Neural cell (in vitro differentiated cells): ENCODE results near the gene ATP6V0A4. TPM values are rescaled to one million over a fixed set of nuclear protein-coding genes. Genes with fewer than 3 reads are reported as not detected.

Source experiments
- H2AFZ ChIP-seq: fragments of 200-600, 300-800 bp; sonication (generic), shearing (Covaris generic); 2 replicates; pipeline ENCODE4 v1.6.0; 2014; ENCODE audit warnings: low read depth, mild to moderate bottlenecking, antibody characterized with exemption, low read length, moderate library complexity
- H3F3A ChIP-seq: fragments of 200-600 bp; shearing (Covaris generic); 2 replicates; pipeline ENCODE4 v1.6.1; 2016; ENCODE audit warnings: mild to moderate bottlenecking, moderate library complexity, mixed read lengths, antibody characterized with exemption, low read length; ENCODE audit not compliant: insufficient read depth, poor library complexity, severe bottlenecking
- H3K27ac ChIP-seq: fragments of 200-600, 300-800 bp; sonication (generic), shearing (Covaris generic); 2 replicates; pipeline ENCODE4 v1.5.1; 2014; ENCODE audit warnings: mild to moderate bottlenecking, low read length, moderate library complexity
- H3K27me3 ChIP-seq: fragments of 300-800, 200-600 bp; sonication (generic), shearing (Covaris generic); 2 replicates; pipeline ENCODE4 v1.6.0; 2014; ENCODE audit warnings: mild to moderate bottlenecking, low read depth, low read length, moderate library complexity; ENCODE audit not compliant: insufficient read depth
- H3K36me3 ChIP-seq: fragments of 300-800, 200-600 bp; sonication (generic), shearing (Covaris generic); 2 replicates; pipeline ENCODE4 v1.5.1; 2014; ENCODE audit warnings: mild to moderate bottlenecking, antibody characterized with exemption, low read length, moderate library complexity; ENCODE audit not compliant: insufficient read depth
- H3K4me2 ChIP-seq: fragments of 300-800, 200-600 bp; sonication (generic), shearing (Covaris generic); 2 replicates; pipeline ENCODE4 v1.6.0; 2014; ENCODE audit warnings: mild to moderate bottlenecking, low read length
- H3K4me3 ChIP-seq: fragments of 300-800, 200-600 bp; sonication (generic), shearing (Covaris generic); 2 replicates; pipeline ENCODE4 v1.5.1; 2014; ENCODE audit warnings: mild to moderate bottlenecking, low read length, moderate library complexity
- H3K79me2 ChIP-seq: fragments of 200-600 bp; shearing (Covaris generic); replicated peaks from 2 replicates; pipeline ENCODE4 v1.6.0; 2014; ENCODE audit warnings: mild to moderate bottlenecking, low read length, moderate library complexity; ENCODE audit not compliant: insufficient read depth
- H3K9ac ChIP-seq: fragments of 300-800, 200-600 bp; sonication (generic), shearing (Covaris generic); 2 replicates; pipeline ENCODE4 v1.6.1; 2016; ENCODE audit warnings: mild to moderate bottlenecking, low read length, mixed read lengths
- H3K9me2 ChIP-seq: fragments of 200-600 bp; shearing (Covaris generic); 2 replicates; pipeline ENCODE4 v1.6.1; 2016; ENCODE audit warnings: mild to moderate bottlenecking, low read length, mixed read lengths; ENCODE audit not compliant: insufficient read depth
- H3K9me3 ChIP-seq: fragments of 200-600, 300-800 bp; sonication (generic), shearing (Covaris generic); 2 replicates; pipeline ENCODE4 v1.6.1; 2016; ENCODE audit warnings: mild to moderate bottlenecking, mixed run types, low read length, moderate library complexity, mixed read lengths
- H4K20me1 ChIP-seq: fragments of 200-600 bp; shearing (Covaris generic); 2 replicates; pipeline ENCODE4 v1.6.1; 2016; ENCODE audit warnings: mild to moderate bottlenecking, mixed run types; ENCODE audit not compliant: insufficient read depth
- CTCF ChIP-seq: fragments of 450-650 bp; IDR thresholded peaks from 2 replicates; pipeline ENCODE4 v1.5.1; 2014; ENCODE audit warnings: antibody characterized with exemption, mild to moderate bottlenecking, moderate library complexity; ENCODE audit not compliant: poor library complexity, severe bottlenecking
- EP300 ChIP-seq: fragments of 450-650 bp; conservative IDR thresholded peaks from 2 replicates; pipeline ENCODE4 v1.6.1; 2014; ENCODE audit warnings: antibody characterized with exemption, mild to moderate bottlenecking, moderate library complexity; ENCODE audit not compliant: poor library complexity, severe bottlenecking
- EZH2 ChIP-seq: fragments of 200-600, 300-800 bp; shearing (Covaris generic), sonication (generic); IDR thresholded peaks from 2 replicates; pipeline ENCODE4 v1.6.1; 2014; ENCODE audit warnings: antibody characterized with exemption, low read length, borderline replicate concordance, mild to moderate bottlenecking; ENCODE audit not compliant: insufficient read depth, poor library complexity, severe bottlenecking
- MXI1 ChIP-seq: fragments of 450-650 bp; conservative IDR thresholded peaks from 2 replicates; pipeline ENCODE4 v1.6.1; 2014; ENCODE audit warnings: antibody characterized with exemption, mild to moderate bottlenecking; ENCODE audit not compliant: poor library complexity, severe bottlenecking
- POLR2AphosphoS5 ChIP-seq: IDR thresholded peaks from 2 replicates; pipeline ENCODE4 v1.6.1; 2012
- RAD21 ChIP-seq: fragments of 450-650 bp; conservative IDR thresholded peaks from 2 replicates; pipeline ENCODE4 v1.6.1; 2014; ENCODE audit warnings: antibody characterized with exemption, mild to moderate bottlenecking, moderate library complexity
- REST ChIP-seq: IDR thresholded peaks from 2 replicates; pipeline ENCODE4 v1.6.1; 2012; ENCODE audit warnings: borderline replicate concordance
- SMC3 ChIP-seq: fragments of 450-650 bp; conservative IDR thresholded peaks from 2 replicates; pipeline ENCODE4 v1.6.1; 2014; ENCODE audit warnings: antibody characterized with exemption, mild to moderate bottlenecking, moderate library complexity; ENCODE audit not compliant: poor library complexity
- TAF1 ChIP-seq: IDR thresholded peaks from 2 replicates; pipeline ENCODE4 v1.6.1; 2012; ENCODE audit warnings: low read depth
- polyA plus RNA-seq: library from polyadenylated mRNA; depleted of rRNA; stranded (reverse); fragments of >200 nt; gene quantifications from 2 replicates; pipeline ENCODE4 v1.2.3, GENCODE V29; 2014

Gene ATP6V0A4
- polyA plus RNA-seq, 1 donor from 2014 or later: 0.81 TPM

- Histone ChIP-seq H3K36me3 (no peaks in the 10 kb centered on the region), H3K27me3 (no peaks in the 10 kb centered on the region), H3K4me3 (no peak overlapping the region), H3K27ac (no peak overlapping the region), H4K20me1 (no peaks in the 10 kb centered on the region), H3K9ac (no peak overlapping the region), H3F3A (no peaks in the 10 kb centered on the region), H3K4me2 (no peak overlapping the region), H3K9me2 (no peaks in the 10 kb centered on the region), H2AFZ (no peak overlapping the region), H3K79me2 (no peaks in the 10 kb centered on the region), H3K9me3 (no peaks in the 10 kb centered on the region)
- TF ChIP-seq EP300: no peak
- no peak for TF ChIP-seq CTCF
- TF ChIP-seq TAF1: no peak
- TF ChIP-seq EZH2: no peak
- no peak for TF ChIP-seq RAD21
- no peak for TF ChIP-seq MXI1
- TF ChIP-seq REST: no peak
- no peak for TF ChIP-seq SMC3
- no peak for TF ChIP-seq POLR2AphosphoS5
These were observed 49.3 kb downstream of the ATP6V0A4 start for GRCh38 chr7:138748666-138749065.

- Histone ChIP-seq H3F3A (no peaks in the 10 kb centered on the region), H3K27me3 (no peaks in the 10 kb centered on the region), H3K4me2 (no peak overlapping the region), H3K4me3 (no peak overlapping the region), H3K9me2 (no peaks in the 10 kb centered on the region), H4K20me1 (no peaks in the 10 kb centered on the region), H3K36me3 (no peaks in the 10 kb centered on the region), H3K79me2 (no peaks in the 10 kb centered on the region), H3K27ac (no peak overlapping the region), H2AFZ (no peak overlapping the region), H3K9me3 (no peaks in the 10 kb centered on the region), H3K9ac (no peak overlapping the region)
- TF ChIP-seq REST (no peak), MXI1 (no peak), RAD21 (no peak), TAF1 (no peak), POLR2AphosphoS5 (peak; percentile 61), EP300 (peak; percentile 73), EZH2 (no peak)
These were observed 51.9 kb downstream of the ATP6V0A4 start for GRCh38 chr7:138746073-138746472.
